Thoracic aorta (tissue), 2 donors: ENCODE measurements around the gene EID1. TPM values are rescaled to one million over a fixed set of nuclear protein-coding genes. Genes with fewer than 3 reads are reported as not detected.
"Not testable (repeated sequence)": the region's sequence is repeated elsewhere in the genome, so short reads cannot be mapped to it uniquely, and the experiment has no call there.

Experiments
- ATAC-seq: fragments of 150-250 bp; one replicate; pipeline ENCODE4 v1.8.0; 2017; ENCODE audit warnings: low read depth; ENCODE audit not compliant: insufficient number of reproducible peaks, low FRiP score
- DNase-seq: peaks from one replicate; pipeline ENCODE4 v3.0.0-alpha.2; 2020; ENCODE audit warnings: low spot score
- H3K27ac ChIP-seq, 2 donors: fragments of 200-600 bp; sonication (generic); 1 replicate in 1 of 2; 2 replicates in 1 of 2; pipeline ENCODE4 v1.5.1; 2016; ENCODE audit warnings: mild to moderate bottlenecking in 2 of 2, moderate library complexity in 2 of 2
- H3K27me3 ChIP-seq: fragments of 200-600 bp; sonication (generic); replicated peaks from 2 replicates; pipeline ENCODE4 v1.6.0; 2016; ENCODE audit warnings: mild to moderate bottlenecking; ENCODE audit not compliant: insufficient read depth
- H3K36me3 ChIP-seq: fragments of 200-600 bp; sonication (generic); one replicate; pipeline ENCODE4 v1.5.1; 2016
- H3K4me1 ChIP-seq, 2 donors: fragments of 200-600 bp; sonication (generic); 1 replicate in 1 of 2; 2 replicates in 1 of 2; pipeline versions ENCODE4 v1.5.1 to v1.6.0; 2016; ENCODE audit warnings: low read depth in 2 of 2, mild to moderate bottlenecking in 1 of 2; ENCODE audit not compliant: control insufficient read depth in 1 of 2
- H3K4me3 ChIP-seq: fragments of 200-600 bp; sonication (generic); 2 replicates; pipeline ENCODE4 v1.5.1; 2016; ENCODE audit warnings: mild to moderate bottlenecking
- H3K9me3 ChIP-seq: fragments of 200-600 bp; sonication (generic); 2 replicates; pipeline ENCODE4 v1.5.1; 2016
- total RNA-seq, 2 donors: library from RNA; depleted of rRNA; stranded (reverse); fragments of >200 nt; gene quantifications; one replicate each; pipeline versions ENCODE4 v1.1.0 to v1.2.3, GENCODE V29; 2016
- TF ChIP-seq, protein P1 (sequence below): fragments of 200-600 bp; sonication (generic); IDR thresholded peaks from one replicate; pipeline ENCODE4 v1.5.1; 2019; ENCODE audit warnings: antibody characterized with exemption

Gene EID1
- total RNA-seq, 2 donors from 2014 or later, result 212 to 227 TPM

DNA sequence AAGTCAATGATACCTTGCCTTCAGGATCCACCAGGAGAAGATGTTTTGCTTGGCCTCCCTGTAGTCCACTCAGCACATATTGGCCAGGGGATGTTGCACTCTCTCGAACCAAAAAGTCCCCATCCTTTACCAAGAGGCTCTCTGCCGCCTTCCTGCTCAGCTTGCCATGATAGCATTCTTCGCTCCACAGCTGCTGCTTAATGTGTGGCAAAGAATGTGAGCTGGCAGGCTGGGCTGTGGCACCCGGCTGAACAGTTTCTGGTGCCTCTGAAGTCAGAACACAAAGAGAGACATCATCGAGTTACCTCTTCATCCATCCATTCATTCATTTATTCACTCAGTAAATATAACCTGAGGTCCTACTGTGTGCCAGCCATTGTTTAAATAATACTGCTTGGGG, 43.2 kb upstream of the EID1 start:
- ATAC-seq (no peak), DNase-seq (no peak)
- Histone ChIP-seq H3K9me3 (no peaks in the 10 kb centered on the region), H3K4me3 (no peak overlapping the region), H3K27ac (no peak overlapping the region), H3K4me1 (no peaks in the 10 kb centered on the region), H3K27me3 (no peaks in the 10 kb centered on the region), H3K36me3 (peaks cover 5% of the 10 kb centered on the region)
- TF ChIP-seq, protein P1, sequence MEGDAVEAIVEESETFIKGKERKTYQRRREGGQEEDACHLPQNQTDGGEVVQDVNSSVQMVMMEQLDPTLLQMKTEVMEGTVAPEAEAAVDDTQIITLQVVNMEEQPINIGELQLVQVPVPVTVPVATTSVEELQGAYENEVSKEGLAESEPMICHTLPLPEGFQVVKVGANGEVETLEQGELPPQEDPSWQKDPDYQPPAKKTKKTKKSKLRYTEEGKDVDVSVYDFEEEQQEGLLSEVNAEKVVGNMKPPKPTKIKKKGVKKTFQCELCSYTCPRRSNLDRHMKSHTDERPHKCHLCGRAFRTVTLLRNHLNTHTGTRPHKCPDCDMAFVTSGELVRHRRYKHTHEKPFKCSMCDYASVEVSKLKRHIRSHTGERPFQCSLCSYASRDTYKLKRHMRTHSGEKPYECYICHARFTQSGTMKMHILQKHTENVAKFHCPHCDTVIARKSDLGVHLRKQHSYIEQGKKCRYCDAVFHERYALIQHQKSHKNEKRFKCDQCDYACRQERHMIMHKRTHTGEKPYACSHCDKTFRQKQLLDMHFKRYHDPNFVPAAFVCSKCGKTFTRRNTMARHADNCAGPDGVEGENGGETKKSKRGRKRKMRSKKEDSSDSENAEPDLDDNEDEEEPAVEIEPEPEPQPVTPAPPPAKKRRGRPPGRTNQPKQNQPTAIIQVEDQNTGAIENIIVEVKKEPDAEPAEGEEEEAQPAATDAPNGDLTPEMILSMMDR, result no peak

DNA sequence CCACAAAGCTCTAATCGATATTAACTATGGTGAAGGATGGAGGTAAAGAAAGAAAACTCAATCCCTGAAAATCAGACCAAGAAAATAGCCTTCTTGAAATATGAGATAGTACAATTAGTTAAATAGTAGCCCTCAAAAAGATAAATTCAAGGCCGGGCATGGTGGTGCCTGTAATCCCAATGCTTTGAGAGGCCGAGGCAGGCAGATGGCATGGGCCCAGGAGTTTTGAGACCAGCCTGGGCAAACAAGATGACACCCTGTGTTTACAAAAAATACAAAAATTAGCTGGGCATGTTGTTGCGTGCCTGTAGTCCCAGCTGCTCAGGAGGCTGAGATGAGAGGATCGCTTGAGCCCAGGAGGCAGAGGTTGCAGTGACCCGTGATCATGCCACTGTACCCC, 35.4 kb upstream of the EID1 start:
- Histone ChIP-seq H3K27ac (no peak overlapping the region), H3K36me3 (no peaks in the 10 kb centered on the region)
- ATAC-seq, result no peak

DNA sequence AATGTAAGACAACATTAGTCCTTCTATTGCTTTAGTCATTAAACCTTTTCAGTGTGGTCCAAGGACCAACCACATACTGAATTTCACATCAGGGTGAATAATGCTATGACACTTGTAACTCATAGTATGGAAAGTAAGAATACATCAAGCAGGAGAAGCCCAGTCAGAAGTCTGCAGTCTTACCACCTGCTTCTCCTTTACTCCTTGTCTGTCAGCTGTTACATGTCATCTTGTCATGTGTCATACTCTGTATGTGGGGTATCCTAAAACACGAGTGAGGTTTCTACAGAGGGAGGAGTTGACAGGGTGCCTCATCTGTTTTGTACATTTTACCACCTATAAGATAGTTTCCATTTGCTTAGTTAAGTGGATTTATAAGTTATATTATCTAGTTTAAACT, 32.8 kb upstream of the EID1 start:
- Histone ChIP-seq H3K36me3 (no peaks in the 10 kb centered on the region), H3K9me3 (no peaks in the 10 kb centered on the region), H3K27me3 (no peaks in the 10 kb centered on the region), H3K4me1 (no peaks in the 10 kb centered on the region), H3K27ac (no peak overlapping the region), H3K4me3 (no peak overlapping the region)
- ATAC-seq, result no peak
- TF ChIP-seq, protein P1, result no peak
- no peak for DNase-seq

More for the DNA sequence above, 35.4 kb upstream of the EID1 start:
- H3K9me3 ChIP-seq, result no peaks in the 10 kb centered on the region
- no peaks in the 10 kb centered on the region for H3K4me1 ChIP-seq
- H3K4me3 ChIP-seq, result no peak overlapping the region
- no peak for DNase-seq
- H3K27me3 ChIP-seq, result no peaks in the 10 kb centered on the region
- TF ChIP-seq, protein P1, result no peak

DNA sequence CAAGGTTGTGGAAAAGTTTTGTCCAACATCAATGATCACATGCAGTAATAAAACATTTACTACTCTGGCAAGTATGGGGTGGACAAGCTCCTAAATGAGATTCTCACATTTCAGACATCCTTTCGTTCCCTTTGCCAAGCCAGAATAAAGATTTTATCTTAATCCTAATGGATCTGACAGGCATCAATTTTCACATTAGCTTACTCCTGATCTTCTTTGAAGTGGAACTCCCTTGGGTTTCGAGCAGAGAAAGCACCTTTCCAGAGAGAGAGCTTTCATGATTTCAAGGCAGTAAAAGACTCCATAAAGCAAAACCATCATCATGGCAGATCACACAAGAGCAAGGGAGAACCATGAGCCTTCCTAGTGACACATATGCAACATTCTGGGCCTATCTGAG, 27.3 kb upstream of the EID1 start:
- H3K4me3 ChIP-seq, result no peak overlapping the region
- DNase-seq (no peak), ATAC-seq (no peak)
- H3K9me3 ChIP-seq, result no peaks in the 10 kb centered on the region
- no peaks in the 10 kb centered on the region for H3K27me3 ChIP-seq
- no peaks in the 10 kb centered on the region for H3K36me3 ChIP-seq
- TF ChIP-seq, protein P1, result no peak
- H3K4me1 ChIP-seq, result peaks cover 0 to 5% of the 10 kb centered on the region in 2 donors
- no peak overlapping the region for H3K27ac ChIP-seq

DNA sequence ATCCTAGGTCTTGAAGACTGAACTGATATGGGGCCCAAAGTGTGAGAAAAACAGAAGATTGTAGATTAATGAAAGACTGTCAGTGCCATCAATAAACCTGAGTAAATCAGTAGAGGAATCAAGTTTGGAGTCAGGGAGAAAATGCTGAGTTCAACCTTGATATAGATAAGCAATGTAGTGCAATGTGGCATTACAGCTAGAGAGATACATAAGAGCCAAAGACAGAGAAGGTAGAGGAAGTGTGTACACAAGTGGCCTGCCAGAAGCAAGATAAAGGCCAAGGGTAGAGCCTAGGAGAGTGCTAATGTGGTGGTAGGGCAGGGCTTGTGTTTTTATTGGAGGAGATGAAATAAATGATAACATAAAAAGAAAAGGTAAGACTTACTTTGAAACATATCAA, 26.0 kb upstream of the EID1 start:
- H3K27ac ChIP-seq, result no peak overlapping the region
- ATAC-seq (no peak), DNase-seq (no peak)
- no peak overlapping the region for H3K4me3 ChIP-seq
- H3K4me1 ChIP-seq, result peaks cover 0 to 10% of the 10 kb centered on the region in 2 donors
- no peaks in the 10 kb centered on the region for H3K9me3 ChIP-seq
- no peaks in the 10 kb centered on the region for H3K27me3 ChIP-seq
- H3K36me3 ChIP-seq, result no peaks in the 10 kb centered on the region
- TF ChIP-seq, protein P1, result no peak

DNA sequence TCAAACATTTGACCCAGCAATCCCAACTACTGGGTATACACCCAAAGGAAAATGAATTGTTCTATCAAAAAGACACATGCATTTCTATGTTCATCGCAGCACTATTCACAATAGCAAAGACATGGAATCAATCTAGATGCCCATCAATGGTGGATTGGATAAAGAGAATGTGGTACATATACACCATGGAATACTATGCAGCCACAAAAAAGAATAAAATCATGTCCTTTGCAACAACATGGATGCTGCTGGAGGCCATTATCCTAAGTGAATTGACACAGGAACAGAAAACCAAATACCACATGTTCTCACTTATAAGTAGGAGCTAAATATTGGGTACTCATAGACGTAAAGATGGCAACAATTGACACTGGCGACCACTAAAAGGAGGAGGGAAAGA, 23.5 kb upstream of the EID1 start:
- not testable (repeated sequence) for DNase-seq, H3K4me1 ChIP-seq, ATAC-seq, H3K9me3 ChIP-seq, H3K27ac ChIP-seq, H3K4me3 ChIP-seq, H3K36me3 ChIP-seq, H3K27me3 ChIP-seq
